ENCODE data around the gene PRKN.

PRKN gene

DNA sequence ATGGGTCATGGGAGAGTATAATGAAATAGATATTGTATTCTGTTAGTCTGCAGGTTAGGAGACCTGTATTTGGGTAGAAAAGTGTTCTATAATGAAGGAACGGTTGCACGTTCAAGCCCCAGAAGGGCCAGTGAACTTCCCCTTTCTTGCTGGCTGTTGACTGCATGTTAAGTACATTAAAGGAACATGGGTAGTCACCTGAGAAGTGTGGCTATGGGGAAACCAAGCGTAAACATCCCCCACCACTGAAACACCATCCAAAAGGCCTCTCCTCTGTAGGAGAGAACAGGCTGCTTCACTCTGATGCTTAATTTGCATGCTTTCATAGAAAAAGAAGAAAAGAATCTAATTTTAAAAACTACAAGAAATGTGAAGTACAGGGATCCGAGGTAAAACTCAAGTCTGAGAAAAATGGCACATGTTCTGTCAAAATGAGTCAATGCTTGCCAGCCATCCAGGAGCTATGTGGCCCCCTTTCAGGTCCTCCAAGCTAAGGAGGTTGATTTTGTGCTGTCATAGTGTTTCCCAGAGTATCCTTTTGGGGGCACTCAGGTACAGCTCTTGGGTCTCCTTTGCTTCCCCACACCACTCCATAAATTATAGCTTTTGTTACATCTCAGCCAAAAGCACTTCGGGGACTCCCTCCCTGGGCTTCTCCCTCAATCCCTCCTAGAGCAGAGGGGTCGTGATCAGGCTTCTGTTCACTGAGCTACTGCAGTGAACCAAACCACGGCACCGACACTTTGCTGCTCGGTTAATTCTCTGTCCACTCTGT is 1170.0 kb downstream of the PRKN start:
- no peak for DNase-seq

GRCh38 chr6:161554883-161555282 is 1172.7 kb downstream of the PRKN start:
- no peak for DNase-seq

DNA sequence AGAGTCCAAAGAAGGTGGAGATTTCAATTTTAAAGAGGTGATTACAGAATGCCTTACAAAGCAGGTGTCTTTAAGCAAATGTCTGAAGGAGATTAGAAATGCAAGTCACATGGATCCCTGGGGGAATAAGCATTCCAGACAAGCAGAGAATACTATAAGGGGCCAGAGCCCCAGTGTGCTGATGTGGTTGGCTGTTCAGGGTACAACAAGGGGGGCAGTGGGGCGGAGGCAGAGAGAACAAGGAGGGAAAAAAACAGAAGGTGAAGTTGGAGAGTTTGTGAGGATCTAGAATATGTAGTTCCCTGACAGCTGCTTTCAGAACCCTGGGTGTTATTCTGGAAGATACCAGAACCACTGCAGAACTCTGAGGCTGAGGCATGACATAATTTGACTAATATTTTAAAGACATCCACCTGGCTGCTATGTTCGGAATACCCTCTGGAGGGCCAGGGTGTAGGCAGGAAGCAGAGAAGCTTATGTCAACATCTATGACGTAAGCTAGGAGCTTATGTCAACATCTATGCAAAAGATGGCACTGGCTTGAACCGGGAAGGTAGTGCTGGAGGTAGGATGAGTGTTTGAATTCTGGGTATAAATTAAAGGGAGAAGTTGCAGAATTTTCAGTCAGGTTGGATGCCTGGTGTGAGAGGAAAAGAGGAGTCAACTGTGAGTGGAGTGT is 1177.5 kb downstream of the PRKN start:
- no peak for DNase-seq

DNA sequence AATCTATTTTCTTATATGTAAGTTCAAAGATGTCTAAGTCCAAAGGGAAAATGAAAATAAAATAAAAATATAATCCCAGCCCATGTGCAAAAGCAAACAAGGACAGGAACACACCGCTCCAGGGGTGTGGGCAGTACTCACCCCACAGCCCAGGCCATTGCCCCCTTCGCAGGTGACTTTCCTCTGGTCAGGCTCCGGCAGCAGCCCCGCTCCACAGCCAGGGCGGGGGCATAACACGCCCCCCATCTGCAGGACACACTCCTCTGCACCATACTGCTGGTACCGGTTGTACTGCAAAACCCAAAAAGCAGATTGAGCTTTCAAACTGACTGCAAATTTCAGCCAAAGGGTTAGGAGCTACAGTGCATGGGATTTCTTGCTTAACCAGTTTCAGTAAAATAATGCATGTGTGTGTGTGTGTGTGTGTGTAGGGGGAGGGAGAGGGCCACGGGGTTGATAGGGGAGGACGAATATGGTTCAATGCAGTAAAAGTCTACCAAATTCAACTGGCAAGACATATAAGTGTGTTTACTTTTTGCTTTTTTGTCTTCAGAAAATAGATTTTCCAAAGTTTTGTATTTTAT is 1178.8 kb downstream of the PRKN start:
- DNase-seq = no peak

GRCh38 chr6:161547617-161548016 is 1179.9 kb downstream of the PRKN start:
- DNase-seq = no peak

GRCh38 chr6:161546632-161547031 is 1180.9 kb downstream of the PRKN start:
- no peak for DNase-seq

DNA sequence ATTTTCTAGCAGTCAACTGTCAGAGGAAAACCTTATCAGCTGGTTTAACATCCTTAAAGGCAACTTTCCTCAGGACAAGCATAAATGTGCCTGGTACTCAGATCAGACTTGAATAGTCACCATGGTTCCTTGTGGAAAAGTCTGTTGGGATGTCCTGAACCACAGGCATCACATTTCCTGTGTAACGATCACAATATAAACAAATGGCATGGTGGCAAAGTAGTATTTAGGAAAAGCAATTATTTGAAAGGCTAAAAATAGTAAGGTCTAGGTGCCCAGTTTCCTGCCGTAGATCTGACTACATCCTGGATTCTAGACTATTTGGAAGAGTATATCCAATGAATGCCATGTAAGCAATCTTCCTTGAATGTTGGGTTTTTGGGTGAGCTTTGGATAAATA is 1181.8 kb downstream of the PRKN start:
- DNase-seq = no peak

DNA sequence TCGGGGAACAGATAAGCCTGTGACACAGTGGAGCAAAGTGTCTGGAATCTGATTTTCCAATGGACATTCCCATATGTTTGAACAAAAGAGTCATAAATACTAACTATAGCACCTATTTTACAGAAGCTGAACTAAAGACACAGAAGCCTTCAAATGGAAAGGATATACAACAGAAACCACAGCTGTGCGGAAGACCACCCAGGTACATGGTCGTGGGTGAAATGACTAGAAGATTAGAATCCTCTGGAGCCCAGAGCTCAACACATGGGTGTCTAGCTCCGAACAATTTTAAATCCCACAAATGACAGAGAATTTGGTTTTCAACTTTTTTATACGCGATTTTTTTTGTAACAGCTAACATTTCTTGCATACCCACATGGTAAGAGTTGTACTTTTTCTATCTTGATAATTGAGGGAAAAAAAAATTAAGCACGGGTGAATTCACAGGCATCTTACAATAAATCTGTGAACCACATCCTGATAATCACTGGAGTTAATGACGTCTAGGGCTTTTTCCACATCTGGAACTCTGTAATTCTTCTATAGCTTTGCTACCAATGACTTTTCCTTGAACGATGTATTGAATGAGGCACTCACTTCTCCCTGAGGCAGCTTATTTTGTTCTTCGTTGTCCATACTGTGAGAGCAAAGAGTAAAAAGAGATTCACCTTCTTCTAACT is 1182.6 kb downstream of the PRKN start:
- no peak for DNase-seq

DNA sequence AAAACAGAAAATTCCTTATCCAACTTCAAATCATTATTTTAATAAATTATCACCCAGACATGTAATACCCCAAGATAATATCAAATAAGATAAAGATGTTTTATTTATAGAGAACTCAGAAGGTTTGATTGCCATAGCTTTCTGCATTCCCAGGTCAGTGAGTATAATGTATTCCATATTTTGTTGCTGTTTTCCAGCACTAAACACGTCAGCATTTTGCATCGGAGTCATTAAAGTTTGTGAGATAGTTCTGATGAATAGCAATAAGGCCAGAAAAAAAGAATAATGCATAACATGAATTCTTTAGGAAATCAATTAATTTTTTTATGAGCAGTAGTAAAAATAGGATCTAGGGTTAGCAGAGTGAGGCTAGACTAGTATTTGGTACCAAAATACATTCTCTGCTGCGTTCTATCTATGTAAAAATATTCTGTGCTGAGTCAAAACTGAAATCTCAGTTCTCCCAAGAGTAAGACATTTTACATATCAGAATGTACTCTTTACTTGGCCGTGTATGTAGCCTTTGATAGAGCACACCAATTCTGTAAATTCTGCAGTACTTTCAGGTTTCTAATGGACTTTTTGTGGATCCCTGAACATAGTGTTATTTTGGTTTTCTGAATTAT is 1183.8 kb downstream of the PRKN start:
- no peak for DNase-seq

DNA sequence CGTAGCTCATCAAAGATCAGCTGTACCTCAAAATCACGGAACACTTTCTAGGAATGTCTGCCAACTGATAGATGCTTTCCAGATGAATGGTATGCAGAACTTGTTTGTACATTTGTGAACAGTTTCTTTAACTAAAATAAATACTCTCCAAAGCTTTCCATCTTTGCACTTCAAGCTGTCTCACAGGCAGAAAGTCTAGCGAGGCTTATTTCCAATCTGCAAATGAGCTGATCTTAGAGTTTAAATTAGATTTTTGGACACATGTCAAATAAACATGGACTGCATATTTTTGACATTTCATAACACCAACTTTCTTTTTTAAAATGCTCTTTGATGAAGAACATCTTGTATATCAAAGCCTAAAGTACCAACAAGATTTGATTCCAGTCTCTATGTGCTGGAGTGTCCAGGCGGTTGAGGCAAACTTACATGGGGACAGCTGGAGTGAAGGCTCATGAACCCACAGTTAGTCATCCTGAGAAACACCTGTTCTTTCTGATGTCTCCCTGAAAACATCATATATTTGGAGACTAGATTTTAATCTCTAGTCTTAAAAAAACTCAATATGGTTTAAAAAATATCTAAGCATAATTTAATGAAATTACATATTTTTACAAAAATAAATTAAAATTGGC is 1185.1 kb downstream of the PRKN start:
- no peak for DNase-seq

DNA sequence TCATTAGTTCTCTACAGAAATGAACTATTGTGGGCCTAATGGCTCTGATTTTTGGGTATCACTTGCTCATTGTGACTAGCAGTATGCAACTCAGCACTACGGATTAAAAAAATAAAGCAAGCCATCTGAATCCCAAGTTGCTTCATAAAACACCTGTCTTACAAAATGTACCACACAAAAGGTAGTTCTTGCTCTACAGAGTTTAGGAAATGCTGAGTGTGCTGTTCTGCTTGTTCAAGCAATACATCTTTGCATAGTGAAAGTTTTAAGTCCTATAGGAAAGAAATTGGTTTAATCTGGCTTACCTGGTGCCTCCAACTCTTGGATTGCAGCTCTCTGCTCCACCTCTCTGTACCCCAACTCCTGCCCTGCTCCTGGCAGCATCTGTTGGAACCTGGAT is 1187.0 kb downstream of the PRKN start:
- no peak for DNase-seq

- DNase-seq = no peak
Observed at GRCh38 chr6:161536224-161536630, 1191.3 kb downstream of the PRKN start.

GRCh38 chr6:161534264-161534873 is 1193.2 kb downstream of the PRKN start:
- DNase-seq = no peak

DNA sequence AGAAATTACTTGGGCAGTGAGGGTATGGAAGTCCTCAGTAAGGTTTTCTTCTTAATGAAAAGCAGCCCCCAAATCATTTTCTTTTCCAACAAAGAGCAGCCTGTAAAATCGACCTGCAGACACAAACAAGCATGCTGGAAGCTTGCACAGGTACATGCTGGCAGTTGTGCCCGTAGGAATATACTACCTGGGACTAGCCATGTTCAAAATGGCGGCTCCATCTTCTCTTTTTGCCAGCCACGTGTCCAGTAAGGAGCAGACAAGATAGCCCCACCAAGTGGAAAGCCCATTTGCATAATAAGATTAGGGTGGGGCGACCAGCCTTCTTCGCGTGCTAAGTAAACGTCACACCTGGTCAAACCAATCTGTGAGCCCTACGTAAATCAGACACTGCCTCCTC is 1194.3 kb downstream of the PRKN start:
- DNase-seq = no peak

DNA sequence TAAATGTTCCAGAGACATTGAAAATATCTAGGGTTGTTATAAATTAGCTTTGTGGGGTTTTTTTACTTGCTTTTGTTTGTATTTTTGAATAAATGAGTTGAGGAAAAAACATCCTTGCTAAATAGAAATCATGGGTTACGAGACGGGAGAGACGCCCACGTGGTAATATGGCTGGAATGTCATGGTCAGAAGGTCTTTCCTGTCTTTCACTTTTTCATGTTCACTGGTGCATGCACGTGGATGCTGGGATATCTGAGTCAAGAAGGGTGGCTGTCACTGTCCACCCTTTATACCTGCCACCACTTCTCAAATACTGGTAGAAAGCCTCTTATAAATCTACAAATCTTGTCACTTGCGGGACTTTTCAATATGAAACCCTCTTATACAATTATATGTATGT is 1195.0 kb downstream of the PRKN start:
- DNase-seq = no peak

DNA sequence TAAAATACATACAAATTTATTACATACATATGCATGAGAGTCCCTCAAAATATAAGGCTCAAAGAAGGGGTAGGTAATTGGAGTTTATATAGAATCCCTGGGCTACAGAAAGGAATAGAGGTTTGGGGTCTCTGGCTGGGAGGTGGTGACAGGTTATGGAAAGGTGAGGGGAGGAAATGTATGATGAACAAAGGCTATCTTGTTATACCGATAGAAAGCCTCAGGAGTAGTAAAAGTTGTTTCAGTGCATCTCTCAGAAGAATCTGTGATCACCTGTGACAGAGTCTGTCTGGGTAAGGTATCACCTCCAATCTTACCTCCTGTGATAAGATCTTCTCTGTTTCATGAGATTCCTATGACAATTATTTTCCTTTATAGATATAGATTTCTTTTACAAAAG is 1200.8 kb downstream of the PRKN start:
- DNase-seq = no peak

DNA sequence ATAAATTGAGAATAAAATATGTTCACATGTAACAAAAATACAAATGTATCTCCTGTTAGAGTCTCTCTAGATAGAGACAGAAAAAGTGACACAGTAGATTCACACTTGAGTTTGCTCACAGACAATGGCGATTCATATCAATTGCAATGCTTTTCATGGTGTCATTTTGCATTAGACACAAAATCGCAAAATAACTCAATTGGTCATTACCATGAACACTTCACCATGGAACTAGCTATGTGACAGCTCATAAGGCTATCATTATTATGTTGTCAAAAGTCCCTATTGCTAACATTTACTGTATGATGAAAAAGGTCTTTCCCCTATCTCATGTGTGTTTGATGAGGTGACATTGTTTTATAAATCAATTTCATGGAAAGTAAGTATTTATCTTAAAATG is 1204.2 kb downstream of the PRKN start:
- no peak for DNase-seq

GRCh38 chr6:161522276-161522675 is 1205.3 kb downstream of the PRKN start:
- no peak for DNase-seq

- no peak for DNase-seq
Observed at GRCh38 chr6:161511447-161512095, 1216.0 kb downstream of the PRKN start.

DNA sequence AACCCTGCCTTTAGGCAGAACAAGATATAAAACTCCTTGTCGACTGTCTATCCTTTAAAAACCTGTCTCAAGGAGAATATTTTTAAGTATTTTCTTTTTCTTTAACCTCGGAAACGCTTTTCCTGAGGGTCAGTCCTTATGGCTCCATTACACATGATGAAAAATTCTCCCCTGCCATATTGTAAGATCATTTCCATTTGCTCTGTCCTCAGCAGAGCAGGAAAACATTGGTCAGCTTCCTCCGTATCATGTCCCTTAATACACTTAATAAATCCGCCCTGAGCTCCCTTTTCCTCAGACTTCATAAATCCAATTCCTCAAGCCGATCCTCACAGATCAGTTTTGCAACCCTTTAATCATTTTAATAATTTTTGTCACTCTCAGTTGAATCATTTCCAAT is 1219.2 kb downstream of the PRKN start:
- DNase-seq = no peak

DNA sequence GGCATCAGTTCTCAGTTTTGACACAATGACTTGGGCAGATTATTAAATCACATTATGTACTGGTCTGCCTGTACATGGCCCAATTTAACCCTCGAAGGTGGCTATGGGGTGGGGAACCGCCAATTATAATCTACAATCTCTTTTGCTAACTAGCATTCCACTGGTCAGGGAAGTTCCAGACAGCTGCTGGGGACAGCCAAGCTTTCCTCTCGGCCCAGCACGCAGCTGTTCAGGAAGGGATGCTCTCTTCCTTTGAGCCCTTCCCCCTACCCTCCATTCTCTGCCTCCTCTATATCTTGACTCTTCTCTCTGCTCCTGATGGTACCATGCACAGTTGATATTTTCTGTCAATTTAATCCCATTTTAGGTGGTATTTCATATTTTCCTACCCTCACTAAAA is 1220.2 kb downstream of the PRKN start:
- DNase-seq = no peak

DNA sequence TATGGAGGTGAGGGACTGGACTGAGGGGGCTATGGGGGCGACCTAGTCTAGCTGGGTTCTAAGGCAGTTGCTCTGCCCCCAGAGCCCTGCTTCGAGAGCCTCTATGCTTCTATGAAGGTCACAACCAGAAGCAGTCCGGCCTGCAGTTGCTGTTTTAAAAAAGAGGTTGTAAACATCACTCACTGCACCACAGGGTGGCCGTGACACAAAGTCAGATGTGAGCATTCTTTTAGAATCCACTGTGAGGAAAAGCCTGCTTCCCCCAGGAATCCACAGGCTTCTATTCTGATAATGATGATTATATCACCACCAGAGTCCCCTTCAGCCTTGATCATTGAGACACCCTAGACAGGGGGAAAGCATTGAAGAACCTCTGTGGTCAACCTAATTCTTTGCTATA is 1224.0 kb downstream of the PRKN start:
- no peak for DNase-seq

Measured in activated T-cell treated with anti-CD3 and anti-CD28 coated beads, Interleukin-2, amount 50 U/mL, for 48 hours (primary cell).